Epithelial cell of prostate (primary cell): Measurements from ENCODE around the gene ZFY.

Experiments
- DNase-seq: peaks from one replicate; pipeline ENCODE4 v3.0.0-alpha.2; 2011; ENCODE audit warnings: low read depth, low spot score
- H3K27ac ChIP-seq: fragments of 450-650 bp; 2 replicates; pipeline ENCODE4 v1.5.1; 2017; ENCODE audit warnings: mild to moderate bottlenecking

The ZFY gene

GRCh38 chrY:2934861-2935715 is at the start of gene ZFY:
TSS of gene ZFY (plus strand) at chrY:2935381. CDS start at chrY:2953937, 18,556 bp downstream.
- DNase-seq = no peak

GRCh38 chrY:2885880-2886279 is 49.3 kb upstream of the ZFY start:
- no peak overlapping the region for H3K27ac ChIP-seq
- DNase-seq = no peak

More at GRCh38 chrY:2934861-2935715, at the start of gene ZFY:
- peak within 1 kb of the TSS; percentile 96 for H3K27ac ChIP-seq

- peak overlapping the region; percentile 95 for H3K27ac ChIP-seq
- peak; percentile 51 for DNase-seq
Observed at GRCh38 chrY:2887386-2887785, 47.8 kb upstream of the ZFY start.

- H3K27ac ChIP-seq = peak overlapping the region; percentile 95
- DNase-seq = peak; percentile 59
Observed at GRCh38 chrY:2887955-2888354, 47.2 kb upstream of the ZFY start.

GRCh38 chrY:2893471-2893870 is 41.7 kb upstream of the ZFY start:
- no peak for DNase-seq
- no peak overlapping the region for H3K27ac ChIP-seq

- H3K27ac ChIP-seq = no peak overlapping the region
- no peak for DNase-seq
Observed at GRCh38 chrY:2896050-2896449, 39.1 kb upstream of the ZFY start.

GRCh38 chrY:2907356-2907755 is 27.8 kb upstream of the ZFY start:
- DNase-seq = no peak
- no peak overlapping the region for H3K27ac ChIP-seq

- H3K27ac ChIP-seq = no peak overlapping the region
- no peak for DNase-seq
Observed at GRCh38 chrY:2913066-2913815, 21.9 kb upstream of the ZFY start.

- H3K27ac ChIP-seq = peak overlapping the region; percentile 96
- DNase-seq = no peak
Observed at GRCh38 chrY:2934078-2934477, 1.1 kb upstream of the ZFY start.

GRCh38 chrY:2935716-2936435 is 695 bp downstream of the ZFY start:
- H3K27ac ChIP-seq = peak overlapping the region; percentile 96
- DNase-seq = peak; percentile 51

- DNase-seq = no peak
- peak overlapping the region; percentile 96 for H3K27ac ChIP-seq
Observed at GRCh38 chrY:2936436-2936750, 1.2 kb downstream of the ZFY start.

- no peak for DNase-seq
- H3K27ac ChIP-seq = no peak overlapping the region
Observed at GRCh38 chrY:2937149-2937548, 2.0 kb downstream of the ZFY start.

GRCh38 chrY:2949590-2950252 is 14.5 kb downstream of the ZFY start:
- H3K27ac ChIP-seq = no peak overlapping the region
- DNase-seq = no peak

- no peak for DNase-seq
- no peak overlapping the region for H3K27ac ChIP-seq
Observed at GRCh38 chrY:2950655-2951054, 15.5 kb downstream of the ZFY start.

- no peak overlapping the region for H3K27ac ChIP-seq
- DNase-seq = no peak
Observed at GRCh38 chrY:2952912-2953311, 17.7 kb downstream of the ZFY start.

GRCh38 chrY:2954735-2955134 is 19.6 kb downstream of the ZFY start:
- DNase-seq = no peak
- H3K27ac ChIP-seq = no peak overlapping the region

- no peak for DNase-seq
- no peak overlapping the region for H3K27ac ChIP-seq
Observed at GRCh38 chrY:2955561-2955960, 20.4 kb downstream of the ZFY start.

- DNase-seq = no peak
- H3K27ac ChIP-seq = no peak overlapping the region
Observed at GRCh38 chrY:2962061-2962460, 26.9 kb downstream of the ZFY start.

- H3K27ac ChIP-seq = no peak overlapping the region
- no peak for DNase-seq
Observed at GRCh38 chrY:2964814-2965213, 29.6 kb downstream of the ZFY start.

GRCh38 chrY:2965629-2966028 is 30.4 kb downstream of the ZFY start:
- H3K27ac ChIP-seq = no peak overlapping the region
- DNase-seq = no peak
